Caco-2 (cell line): Measurements from ENCODE around the gene OSMR. TPM values are rescaled to one million over a fixed set of nuclear protein-coding genes. Genes with fewer than 3 reads are reported as not detected.

Experiments used
- BruUV-seq: library from RNA; stranded (reverse); fragments of 400-500 nt; replicated peaks from 2 replicates; lab custom pipeline; 2021; lab: Mats Ljungman, UMichigan
- CTCF ChIA-PET: fragments of 300-600 bp; sonication (Branson Sonifier 250); formaldehyde crosslinking; loops from one replicate; lab custom pipeline; 2022; ENCODE audit warnings: antibody characterized with exemption; lab: Charles Lee
- POLR2A ChIA-PET: fragments of 300-600 bp; sonication (Branson Sonifier 250); formaldehyde crosslinking; loops from one replicate; lab custom pipeline; 2022; ENCODE audit warnings: antibody characterized with exemption; lab: Charles Lee
- DNase-seq, 2 experiments: peaks; one replicate each; pipeline versions ENCODE4 v3.0.0 to v3.0.0-alpha.2; 2020 to 2022
- H3K27me3 ChIP-seq: replicated peaks from 2 replicates; pipeline ENCODE4 v1.6.0; 2011; ENCODE audit warnings: low read length; ENCODE audit not compliant: control insufficient read depth, insufficient read depth
- H3K36me3 ChIP-seq: 2 replicates; pipeline ENCODE4 v1.5.1; 2011; ENCODE audit warnings: low read length; ENCODE audit not compliant: control insufficient read depth, insufficient read depth
- H3K4me1 ChIP-seq: fragments of 250-450 bp; sonication (Bioruptor Pico); 2 replicates; pipeline ENCODE4 v1.5.1; 2020; ENCODE audit warnings: mild to moderate bottlenecking
- H3K4me3 ChIP-seq: 2 replicates; pipeline ENCODE4 v1.5.1; 2011; ENCODE audit warnings: low read depth, mild to moderate bottlenecking, control low read depth, low read length
- H3K9me3 ChIP-seq: fragments of 250-450 bp; sonication (Bioruptor Pico); 2 replicates; pipeline ENCODE4 v1.5.1; 2020; ENCODE audit warnings: mild to moderate bottlenecking, moderate library complexity
- H3K27ac Mint-ChIP-seq: one replicate; pipeline ENCODE4 v1.8.0; 2022; ENCODE audit warnings: mixed read lengths; ENCODE audit not compliant: unreplicated experiment
- H3K27me3 Mint-ChIP-seq: one replicate; pipeline ENCODE4 v1.8.0; 2022; ENCODE audit warnings: mixed read lengths; ENCODE audit not compliant: insufficient read depth, unreplicated experiment
- H3K36me3 Mint-ChIP-seq: one replicate; pipeline ENCODE4 v1.8.0; 2022; ENCODE audit warnings: mild to moderate bottlenecking, mixed read lengths; ENCODE audit not compliant: insufficient read depth, unreplicated experiment
- H3K4me1 Mint-ChIP-seq: one replicate; pipeline ENCODE4 v1.8.0; 2022; ENCODE audit warnings: low read depth, mixed read lengths; ENCODE audit not compliant: unreplicated experiment
- H3K4me3 Mint-ChIP-seq: one replicate; pipeline ENCODE4 v1.8.0; 2022; ENCODE audit warnings: mild to moderate bottlenecking, moderate library complexity, mixed read lengths; ENCODE audit not compliant: unreplicated experiment
- H3K9me3 Mint-ChIP-seq: one replicate; pipeline ENCODE4 v1.8.0; 2022; ENCODE audit warnings: mixed read lengths; ENCODE audit not compliant: unreplicated experiment
- CTCF ChIP-seq, 2 experiments: fragments of 200-600 bp in 1 of 2; IDR thresholded peaks; 1 replicate in 1 of 2; 2 replicates in 1 of 2; pipeline versions ENCODE4 v1.5.1 to v1.8.0; 2011 to 2022; ENCODE audit warnings: antibody characterized with exemption in 1 of 2, control low read depth in 1 of 2, inconsistent platforms in 1 of 2, low read depth in 1 of 2, low read length in 1 of 2, mild to moderate bottlenecking in 1 of 2, moderate library complexity in 1 of 2; ENCODE audit not compliant: insufficient read depth in 1 of 2, severe bottlenecking in 1 of 2, unreplicated experiment in 1 of 2
- intact Hi-C: fragments of 100-400 bp; cut with micrococcal nuclease; formaldehyde crosslinking; loops from one replicate; pipeline ENCODE4 v1.10.0; 2022; ENCODE audit not compliant: unreplicated experiment
- total RNA-seq: library from RNA; stranded (reverse); gene quantifications from 2 replicates; pipeline ENCODE4 v1.2.3, GENCODE V29; 2022

The OSMR gene
- total RNA-seq, 1 experiment from 2014 or later, result 0.11 TPM

- no peak overlapping the region for H3K4me3 ChIP-seq
- TF ChIP-seq CTCF (IDR thresholded peaks at IDR 0.05; ENCODE audit: insufficient read depth in 1 of 2, low read depth in 1 of 2, low read length in 1 of 2, severe bottlenecking in 1 of 2, unreplicated experiment in 1 of 2), result no peak
- no peaks in the 10 kb centered on the region for H3K27me3 Mint-ChIP-seq
- intact Hi-C loops, result loop anchor here (1.0 kb wide), 1 partner anchor 18 kb away; no protein-coding TSS in a partner anchor
- peaks cover under 1% of the 10 kb centered on the region; the same call in 1 of the 2 replicates for H3K9me3 ChIP-seq
- DNase-seq, result peak; percentile 54 to 59
- H3K9me3 Mint-ChIP-seq, result peaks cover 9% of the 10 kb centered on the region
- peak overlapping the region; percentile 37 for H3K27ac Mint-ChIP-seq
- peaks cover 23% of the 10 kb centered on the region for H3K4me1 Mint-ChIP-seq
- peaks cover 6% of the 10 kb centered on the region; the same call in 1 of the 2 replicates for H3K4me1 ChIP-seq
- H3K4me3 Mint-ChIP-seq, result no peak overlapping the region
- POLR2A ChIA-PET, result no interaction called here
- CTCF ChIA-PET, result no interaction called here
- no TSS peak for BruUV-seq
- H3K27me3 ChIP-seq, result no peaks in the 10 kb centered on the region
- H3K36me3 Mint-ChIP-seq, result no peaks in the 10 kb centered on the region
- H3K36me3 ChIP-seq, result no peaks in the 10 kb centered on the region
These were observed 8.1 kb downstream of the OSMR start for GRCh38 chr5:38853753-38854470.

- Histone ChIP-seq H3K27me3 (no peaks in the 10 kb centered on the region), H3K36me3 (no peaks in the 10 kb centered on the region), H3K4me1 (peaks cover 6% of the 10 kb centered on the region; the same call in 1 of the 2 replicates), H3K4me3 (no peak overlapping the region), H3K9me3 (peaks cover 5% of the 10 kb centered on the region; the same call in 1 of the 2 replicates)
- ChIA-PET POLR2A (no interaction called here), CTCF (no interaction called here)
- intact Hi-C loops, result loop anchor here (1.0 kb wide), 1 partner anchor 17 kb away; no protein-coding TSS in a partner anchor
- no peak for TF ChIP-seq CTCF (IDR thresholded peaks at IDR 0.05; ENCODE audit: insufficient read depth in 1 of 2, low read depth in 1 of 2, low read length in 1 of 2, severe bottlenecking in 1 of 2, unreplicated experiment in 1 of 2)
- no peak for DNase-seq
- H3K27me3 Mint-ChIP-seq, result no peaks in the 10 kb centered on the region
- H3K4me1 Mint-ChIP-seq, result peaks cover 25% of the 10 kb centered on the region
- H3K4me3 Mint-ChIP-seq, result no peak overlapping the region
- H3K36me3 Mint-ChIP-seq, result no peaks in the 10 kb centered on the region
- H3K9me3 Mint-ChIP-seq, result peaks cover 14% of the 10 kb centered on the region
- peak overlapping the region; percentile 34 for H3K27ac Mint-ChIP-seq
- BruUV-seq, result no TSS peak
These were observed 9.1 kb downstream of the OSMR start for GRCh38 chr5:38854907-38855306.

- Mint-ChIP-seq H3K27me3 (no peaks in the 10 kb centered on the region), H3K36me3 (no peaks in the 10 kb centered on the region), H3K4me1 (peaks cover 25% of the 10 kb centered on the region), H3K27ac (no peak overlapping the region), H3K4me3 (no peak overlapping the region), H3K9me3 (peaks cover 14% of the 10 kb centered on the region)
- H3K9me3 ChIP-seq, result peaks cover 5% of the 10 kb centered on the region; the same call in 1 of the 2 replicates
- no peaks in the 10 kb centered on the region for H3K36me3 ChIP-seq
- POLR2A ChIA-PET, result no interaction called here
- CTCF ChIA-PET, result no interaction called here
- no peak for TF ChIP-seq CTCF (IDR thresholded peaks at IDR 0.05; ENCODE audit: insufficient read depth in 1 of 2, low read depth in 1 of 2, low read length in 1 of 2, severe bottlenecking in 1 of 2, unreplicated experiment in 1 of 2)
- intact Hi-C loops, result no loop called here
- BruUV-seq, result no TSS peak
- H3K4me1 ChIP-seq, result peaks cover 6% of the 10 kb centered on the region; the same call in 1 of the 2 replicates
- no peak overlapping the region for H3K4me3 ChIP-seq
- H3K27me3 ChIP-seq, result no peaks in the 10 kb centered on the region
- no peak for DNase-seq
These were observed 10.8 kb downstream of the OSMR start for GRCh38 chr5:38856660-38857059.
